GM20000 (cell line): ENCODE results near the gene SULT2A1.
"Not testable (repeated sequence)": the region's sequence is repeated elsewhere in the genome, so short reads cannot be mapped to it uniquely, and the experiment has no call there.

Source experiments
- DNase-seq: peaks from one replicate; pipeline ENCODE4 v3.0.0; 2012; ENCODE audit warnings: low spot score
- TF ChIP-seq, protein P1 (sequence below): IDR thresholded peaks from 2 replicates; pipeline ENCODE4 v1.5.1; 2012; ENCODE audit warnings: mild to moderate bottlenecking, control low read depth; ENCODE audit errors: extremely low read depth, missing control alignments

Gene SULT2A1

GRCh38 chr19:47860602-47861297 lies 25.4 kb downstream of the SULT2A1 start:
- DNase-seq: no peak
- TF ChIP-seq, protein P1, sequence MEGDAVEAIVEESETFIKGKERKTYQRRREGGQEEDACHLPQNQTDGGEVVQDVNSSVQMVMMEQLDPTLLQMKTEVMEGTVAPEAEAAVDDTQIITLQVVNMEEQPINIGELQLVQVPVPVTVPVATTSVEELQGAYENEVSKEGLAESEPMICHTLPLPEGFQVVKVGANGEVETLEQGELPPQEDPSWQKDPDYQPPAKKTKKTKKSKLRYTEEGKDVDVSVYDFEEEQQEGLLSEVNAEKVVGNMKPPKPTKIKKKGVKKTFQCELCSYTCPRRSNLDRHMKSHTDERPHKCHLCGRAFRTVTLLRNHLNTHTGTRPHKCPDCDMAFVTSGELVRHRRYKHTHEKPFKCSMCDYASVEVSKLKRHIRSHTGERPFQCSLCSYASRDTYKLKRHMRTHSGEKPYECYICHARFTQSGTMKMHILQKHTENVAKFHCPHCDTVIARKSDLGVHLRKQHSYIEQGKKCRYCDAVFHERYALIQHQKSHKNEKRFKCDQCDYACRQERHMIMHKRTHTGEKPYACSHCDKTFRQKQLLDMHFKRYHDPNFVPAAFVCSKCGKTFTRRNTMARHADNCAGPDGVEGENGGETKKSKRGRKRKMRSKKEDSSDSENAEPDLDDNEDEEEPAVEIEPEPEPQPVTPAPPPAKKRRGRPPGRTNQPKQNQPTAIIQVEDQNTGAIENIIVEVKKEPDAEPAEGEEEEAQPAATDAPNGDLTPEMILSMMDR: no peak

DNA sequence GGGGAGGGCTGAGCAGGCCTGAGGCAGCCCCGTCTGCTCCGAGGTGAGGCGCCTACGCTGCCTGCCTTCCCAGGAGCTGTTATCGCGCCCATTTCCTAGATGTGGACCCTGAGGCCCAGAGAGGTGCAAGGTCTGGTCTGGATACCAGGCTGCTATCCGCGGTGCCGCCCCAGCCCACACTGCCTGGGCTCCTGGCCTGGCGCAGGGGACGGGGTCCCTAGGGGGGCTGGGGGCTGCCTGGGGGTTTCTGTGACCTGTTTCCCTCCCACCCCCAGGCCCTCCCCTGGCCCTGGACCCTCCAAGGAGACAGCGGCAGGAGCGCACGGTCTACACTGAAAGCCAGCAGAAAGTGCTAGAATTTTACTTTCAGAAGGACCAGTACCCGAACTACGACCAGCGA lies 26.3 kb downstream of the SULT2A1 start:
- DNase-seq: not testable (repeated sequence)

DNA sequence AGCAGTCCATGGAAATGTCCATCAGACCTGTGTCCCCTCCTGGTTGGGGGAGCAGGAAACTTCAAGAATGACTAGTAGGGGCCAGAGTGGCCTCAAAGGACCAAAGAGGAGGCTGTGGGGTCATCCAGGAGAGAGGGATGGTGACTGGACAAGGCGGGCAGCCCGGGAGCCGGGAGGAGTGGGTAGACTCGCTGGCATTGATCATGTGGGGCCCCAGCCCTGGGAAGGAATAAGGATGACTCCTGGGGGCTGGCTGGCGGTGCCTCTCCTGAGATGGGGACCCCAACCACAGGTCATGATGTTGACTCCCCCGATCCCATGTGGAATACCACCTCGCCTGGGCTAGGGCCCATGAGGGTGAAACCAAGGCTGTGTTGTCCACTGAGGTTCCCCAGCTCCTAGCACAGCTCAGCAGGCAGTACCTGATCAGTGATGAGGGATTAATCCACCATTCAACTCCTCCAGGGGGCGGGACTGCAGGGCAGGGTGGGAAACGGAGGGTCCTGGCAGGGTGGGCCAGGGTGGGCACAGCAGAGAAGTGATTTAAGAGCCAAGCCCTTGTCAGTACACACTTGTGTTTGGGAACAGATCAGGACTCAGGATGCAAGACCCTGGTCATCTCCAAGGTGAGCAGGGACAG lies 27.3 kb downstream of the SULT2A1 start, which contains the start of gene TPRX2:
Gene TPRX2, plus strand, starts transcription at position 590 of the 640 bp plus-strand sequence. Its CDS starts 12 bp downstream, at position 602.
- DNase-seq: not testable (repeated sequence)

DNA sequence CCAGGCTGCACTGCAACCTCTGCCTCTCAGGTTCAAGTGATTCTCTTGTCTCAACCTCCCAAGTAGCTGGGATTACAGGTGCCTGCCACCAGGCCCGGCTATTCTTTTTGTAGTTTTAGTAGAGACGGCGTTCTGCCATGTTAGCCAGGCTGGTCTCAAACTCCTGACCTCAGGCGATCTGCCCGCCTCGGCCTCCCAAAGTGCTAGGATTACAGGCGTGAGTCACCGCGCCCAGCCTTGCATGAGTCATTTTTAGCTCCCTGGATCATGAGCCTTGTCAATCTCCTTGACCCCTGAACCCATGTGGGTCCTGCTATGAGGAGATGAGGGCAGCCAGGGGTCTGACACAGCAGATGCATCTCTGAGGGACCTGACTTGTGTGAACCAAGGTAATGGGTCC lies 27.9 kb downstream of the SULT2A1 start:
- not testable (repeated sequence) for DNase-seq

GRCh38 chr19:47854459-47854858 lies 31.7 kb downstream of the SULT2A1 start:
- TF ChIP-seq, protein P1: no peak
- no peak for DNase-seq

- TF ChIP-seq, protein P1: no peak
- DNase-seq: no peak
Observed at GRCh38 chr19:47853003-47853402, 33.1 kb downstream of the SULT2A1 start.

- TF ChIP-seq, protein P1: peak; percentile 16
- no peak for DNase-seq
Observed at GRCh38 chr19:47848823-47849473, 37.2 kb downstream of the SULT2A1 start.

- TF ChIP-seq, protein P1: no peak
- DNase-seq: no peak
Observed at GRCh38 chr19:47848425-47848822, 37.7 kb downstream of the SULT2A1 start.

DNA sequence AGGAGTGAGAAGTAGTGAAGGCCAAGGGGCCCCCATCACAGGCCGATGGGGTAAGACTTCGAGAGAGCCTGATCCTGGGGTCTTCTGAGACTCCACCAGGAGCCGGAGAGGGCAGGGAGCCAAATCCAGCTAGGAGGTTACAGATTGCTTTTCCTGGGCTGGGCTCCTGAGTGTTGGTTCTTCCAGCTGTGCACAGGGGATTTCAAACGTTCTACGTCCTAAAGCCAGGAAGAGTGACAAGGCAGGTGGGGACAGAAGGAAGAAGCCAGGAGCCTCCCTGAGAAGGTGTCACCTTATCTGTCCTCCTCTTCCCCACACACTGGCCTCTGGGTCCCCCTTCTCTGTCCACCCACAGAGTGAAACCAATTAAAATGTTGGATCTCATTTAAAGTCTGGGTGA lies 43.2 kb downstream of the SULT2A1 start:
- no peak for DNase-seq
- TF ChIP-seq, protein P1: no peak
